Vagina (tissue), 2 donors: ENCODE measurements around the gene UBTD1.

Experiments
- POLR2A ChIP-seq, 2 donors: fragments of 450-650 bp; IDR thresholded peaks; one replicate each; pipeline ENCODE4 v1.6.1; 2017; ENCODE audit warnings: antibody characterized with exemption in 2 of 2, mild to moderate bottlenecking in 2 of 2, moderate library complexity in 2 of 2
- POLR2AphosphoS5 ChIP-seq, 2 donors: sonication (generic); formaldehyde crosslinking; IDR thresholded peaks; one replicate each; pipeline ENCODE4 v1.9.0; 2017; ENCODE audit warnings: antibody characterized with exemption in 2 of 2, mild to moderate bottlenecking in 2 of 2, low read depth in 1 of 2; ENCODE audit not compliant: insufficient read depth in 1 of 2
- TF ChIP-seq, protein P1 (sequence below), 3 experiments: fragments of 450-650 bp in 2 of 3; fragments of 200-600 bp in 1 of 3; sonication (generic) in 1 of 3; IDR thresholded peaks; one replicate each; pipeline ENCODE4 v1.5.1; 2017 to 2019; ENCODE audit warnings: antibody characterized with exemption in 3 of 3, mild to moderate bottlenecking in 2 of 3, moderate library complexity in 2 of 3

DNA sequence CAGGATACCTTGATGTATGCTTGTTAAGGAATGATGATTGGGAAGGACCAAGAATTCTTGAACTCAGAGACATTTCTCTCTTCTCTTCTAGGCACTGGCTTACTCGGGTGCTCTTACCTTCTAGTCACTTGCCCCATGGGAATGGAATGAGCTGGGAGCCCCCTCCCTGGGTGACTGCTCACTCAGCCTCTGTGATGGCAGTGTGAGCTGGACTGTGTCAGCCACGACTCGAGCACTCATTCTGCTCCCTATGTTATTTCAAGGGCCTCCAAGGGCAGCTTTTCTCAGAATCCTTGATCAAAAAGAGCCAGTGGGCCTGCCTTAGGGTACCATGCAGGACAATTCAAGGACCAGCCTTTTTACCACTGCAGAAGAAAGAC, 42.0 kb upstream of the UBTD1 start:
- TF ChIP-seq, protein P1, sequence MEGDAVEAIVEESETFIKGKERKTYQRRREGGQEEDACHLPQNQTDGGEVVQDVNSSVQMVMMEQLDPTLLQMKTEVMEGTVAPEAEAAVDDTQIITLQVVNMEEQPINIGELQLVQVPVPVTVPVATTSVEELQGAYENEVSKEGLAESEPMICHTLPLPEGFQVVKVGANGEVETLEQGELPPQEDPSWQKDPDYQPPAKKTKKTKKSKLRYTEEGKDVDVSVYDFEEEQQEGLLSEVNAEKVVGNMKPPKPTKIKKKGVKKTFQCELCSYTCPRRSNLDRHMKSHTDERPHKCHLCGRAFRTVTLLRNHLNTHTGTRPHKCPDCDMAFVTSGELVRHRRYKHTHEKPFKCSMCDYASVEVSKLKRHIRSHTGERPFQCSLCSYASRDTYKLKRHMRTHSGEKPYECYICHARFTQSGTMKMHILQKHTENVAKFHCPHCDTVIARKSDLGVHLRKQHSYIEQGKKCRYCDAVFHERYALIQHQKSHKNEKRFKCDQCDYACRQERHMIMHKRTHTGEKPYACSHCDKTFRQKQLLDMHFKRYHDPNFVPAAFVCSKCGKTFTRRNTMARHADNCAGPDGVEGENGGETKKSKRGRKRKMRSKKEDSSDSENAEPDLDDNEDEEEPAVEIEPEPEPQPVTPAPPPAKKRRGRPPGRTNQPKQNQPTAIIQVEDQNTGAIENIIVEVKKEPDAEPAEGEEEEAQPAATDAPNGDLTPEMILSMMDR (IDR thresholded peaks at IDR 0.05), result no peak
- TF ChIP-seq POLR2AphosphoS5 (IDR thresholded peaks at IDR 0.05; ENCODE audit: insufficient read depth in 1 of 2, low read depth in 1 of 2) (no peak), POLR2A (IDR thresholded peaks at IDR 0.05) (no peak)
